ENCODE data around the gene VTA1. TPM values are rescaled to one million over a fixed set of nuclear protein-coding genes. Genes with fewer than 3 reads are reported as not detected.
"Not testable (repeated sequence)": the region's sequence is repeated elsewhere in the genome, so short reads cannot be mapped to it uniquely, and the experiment has no call there.

The VTA1 gene
- total and polyA plus RNA-seq, 10 donors: 16.2 to 53.2 (median 30.6) TPM

GRCh38 chr6:142232206-142233044, 85.4 kb downstream of the VTA1 start:
- H3K4me3 ChIP-seq; H3K27ac ChIP-seq; intact Hi-C loops (cut with DNase I; ENCODE audit: low total_unique reads); DNase-seq; H3K36me3 ChIP-seq: not testable (repeated sequence)
- 5 to 33% (median 15%) methylated on average over 10 to 12 of the region's 12 CpGs for WGBS, 5 donors
- Histone ChIP-seq H3K27me3 (replicated peaks in 1 of 7) (peaks cover 0 to 11% (median 0%) of the 10 kb centered on the region in 7 donors), H3K9me3 (peaks cover 0 to 24% (median 21%) of the 10 kb centered on the region in 8 donors), H3K4me1 (peaks cover 0 to 11% (median 0%) of the 10 kb centered on the region in 6 donors)
- TF ChIP-seq, protein P1, sequence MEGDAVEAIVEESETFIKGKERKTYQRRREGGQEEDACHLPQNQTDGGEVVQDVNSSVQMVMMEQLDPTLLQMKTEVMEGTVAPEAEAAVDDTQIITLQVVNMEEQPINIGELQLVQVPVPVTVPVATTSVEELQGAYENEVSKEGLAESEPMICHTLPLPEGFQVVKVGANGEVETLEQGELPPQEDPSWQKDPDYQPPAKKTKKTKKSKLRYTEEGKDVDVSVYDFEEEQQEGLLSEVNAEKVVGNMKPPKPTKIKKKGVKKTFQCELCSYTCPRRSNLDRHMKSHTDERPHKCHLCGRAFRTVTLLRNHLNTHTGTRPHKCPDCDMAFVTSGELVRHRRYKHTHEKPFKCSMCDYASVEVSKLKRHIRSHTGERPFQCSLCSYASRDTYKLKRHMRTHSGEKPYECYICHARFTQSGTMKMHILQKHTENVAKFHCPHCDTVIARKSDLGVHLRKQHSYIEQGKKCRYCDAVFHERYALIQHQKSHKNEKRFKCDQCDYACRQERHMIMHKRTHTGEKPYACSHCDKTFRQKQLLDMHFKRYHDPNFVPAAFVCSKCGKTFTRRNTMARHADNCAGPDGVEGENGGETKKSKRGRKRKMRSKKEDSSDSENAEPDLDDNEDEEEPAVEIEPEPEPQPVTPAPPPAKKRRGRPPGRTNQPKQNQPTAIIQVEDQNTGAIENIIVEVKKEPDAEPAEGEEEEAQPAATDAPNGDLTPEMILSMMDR (IDR thresholded peaks at IDR 0.05 in 8 of 11, conservative IDR thresholded peaks at IDR 0.05 in 3 of 11): peak in 1 of 11 experiments; percentile 33

GRCh38 chr6:142233945-142234682, 87.1 kb downstream of the VTA1 start:
- Histone ChIP-seq H3K27ac (no peak overlapping the region), H3K4me3 (no peak overlapping the region), H3K27me3 (replicated peaks in 1 of 7) (peaks cover 0 to 11% (median 0%) of the 10 kb centered on the region in 7 donors), H3K9me3 (peaks cover 0 to 8% (median 7%) of the 10 kb centered on the region in 8 donors), H3K4me1 (peaks cover 0 to 11% (median 0%) of the 10 kb centered on the region in 6 donors), H3K36me3 (no peaks in the 10 kb centered on the region)
- intact Hi-C loops (cut with DNase I; ENCODE audit: low total_unique reads): no loop called here
- no peak for TF ChIP-seq POLR2AphosphoS5 (IDR thresholded peaks at IDR 0.05)
- WGBS, 5 donors: 81 to 92% (median 89%) methylated on average over 8 of the region's 8 CpGs
- no peak for DNase-seq

DNA sequence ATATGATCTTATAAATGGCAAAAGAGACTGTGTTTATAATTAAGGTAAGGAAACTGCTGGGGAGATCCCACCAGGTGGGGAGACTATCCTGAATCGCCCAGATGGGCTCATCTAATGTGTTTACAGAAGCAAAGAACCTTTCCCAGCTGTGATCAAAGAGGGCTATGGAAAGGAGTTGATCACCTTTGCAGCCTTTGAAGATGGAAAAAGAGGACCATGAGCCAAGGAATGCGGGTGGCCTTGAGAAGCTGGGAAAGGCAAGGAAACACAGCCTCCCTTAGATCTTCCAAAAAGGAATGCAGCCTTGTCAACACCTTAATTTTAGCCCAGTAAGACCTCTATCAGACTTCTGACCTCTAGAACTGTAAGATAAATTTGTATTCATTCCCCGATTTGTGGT, 88.2 kb downstream of the VTA1 start:
- peaks cover 0 to 11% (median 0%) of the 10 kb centered on the region in 6 donors for H3K4me1 ChIP-seq
- intact Hi-C loops (cut with DNase I; ENCODE audit: low total_unique reads): no loop called here
- H3K9me3 ChIP-seq: no peaks in the 10 kb centered on the region
- H3K27me3 ChIP-seq (replicated peaks in 1 of 7): peaks cover 0 to 11% (median 0%) of the 10 kb centered on the region in 7 donors
- no peak overlapping the region for H3K27ac ChIP-seq
- DNase-seq: no peak
- no peak overlapping the region for H3K4me3 ChIP-seq
- TF ChIP-seq POLR2AphosphoS5 (IDR thresholded peaks at IDR 0.05) (no peak), POLR2A (IDR thresholded peaks at IDR 0.05) (no peak)
- TF ChIP-seq, protein P1 (IDR thresholded peaks at IDR 0.05 in 8 of 11, conservative IDR thresholded peaks at IDR 0.05 in 3 of 11): no peak
- H3K36me3 ChIP-seq: no peaks in the 10 kb centered on the region
- 44 to 55% (median 54%) methylated on average over 3 of the region's 3 CpGs for WGBS, 5 donors

DNA sequence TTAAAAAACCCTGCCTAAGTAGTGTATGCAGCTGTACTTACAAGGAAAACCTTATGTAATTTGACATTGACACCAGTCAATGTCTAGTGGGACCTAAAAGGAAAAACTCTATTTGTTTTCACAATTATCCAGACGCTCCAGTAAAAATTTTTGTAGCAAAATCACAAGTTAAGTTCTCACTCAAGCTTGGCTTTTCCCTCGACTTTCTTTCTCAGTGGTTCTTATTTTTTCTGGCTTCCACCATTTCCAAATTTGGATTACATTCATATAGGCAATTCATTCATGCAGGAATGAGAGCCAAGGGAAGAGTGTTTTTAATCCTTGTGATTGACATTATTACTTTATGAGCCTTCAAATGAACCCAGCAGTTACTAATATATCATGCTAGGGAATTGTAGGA, 88.7 kb downstream of the VTA1 start:
- TF ChIP-seq POLR2AphosphoS5 (IDR thresholded peaks at IDR 0.05) (no peak), POLR2A (IDR thresholded peaks at IDR 0.05) (no peak)
- TF ChIP-seq, protein P1 (IDR thresholded peaks at IDR 0.05 in 8 of 11, conservative IDR thresholded peaks at IDR 0.05 in 3 of 11): no peak
- 63 to 82% (median 77%) methylated on average over 2 of the region's 2 CpGs for WGBS, 5 donors
- no peak for DNase-seq
- Histone ChIP-seq H3K9me3 (no peaks in the 10 kb centered on the region), H3K4me3 (no peak overlapping the region), H3K27me3 (replicated peaks in 1 of 7) (peaks cover 0 to 11% (median 0%) of the 10 kb centered on the region in 7 donors), H3K36me3 (no peaks in the 10 kb centered on the region), H3K4me1 (peaks cover 0 to 11% (median 0%) of the 10 kb centered on the region in 6 donors), H3K27ac (no peak overlapping the region)
- intact Hi-C loops (cut with DNase I; ENCODE audit: low total_unique reads): no loop called here
